SK-N-SH (cell line): ENCODE data around the gene GPC5. TPM values are rescaled to one million over a fixed set of nuclear protein-coding genes. Genes with fewer than 3 reads are reported as not detected.

Source experiments
- CTCF ChIA-PET: fragments of 300-600, 350-600 bp; formaldehyde crosslinking; extraction: SDS; loops from one replicate; lab custom pipeline; 2021; lab: Yijun Ruan, JAX
- POLR2A ChIA-PET: fragments of 350-600 bp; sonication (Branson Sonifier 250); formaldehyde crosslinking; extraction: SDS; loops from one replicate; lab custom pipeline; 2020; ENCODE audit warnings: antibody characterized with exemption, inconsistent platforms; lab: Yijun Ruan, JAX
- DNase-seq: peaks from one replicate; pipeline ENCODE4 v3.0.0; 2012
- H2AFZ ChIP-seq: fragments of 200-600 bp; sonication (generic); 2 replicates; pipeline ENCODE4 v1.8.1; 2016; ENCODE audit warnings: antibody characterized with exemption, mild to moderate bottlenecking, low read depth
- H3F3A ChIP-seq: fragments of 200-600 bp; sonication (generic); replicated peaks from 2 replicates; pipeline ENCODE3; 2016; ENCODE audit warnings: antibody characterized with exemption, mild to moderate bottlenecking; ENCODE audit not compliant: insufficient read depth
- H3K27ac ChIP-seq, 2 experiments: fragments of 200-500 bp in 1 of 2; fragments of 200-600 bp in 1 of 2; sonication (Bioruptor generic) in 1 of 2; sonication (generic), shearing (Covaris generic) in 1 of 2; 2 replicates each; pipeline versions ENCODE4 v1.5.1 to v1.6.1; 2014 to 2016; ENCODE audit warnings: low read depth in 2 of 2, inconsistent platforms in 1 of 2, low read length in 1 of 2, mild to moderate bottlenecking in 1 of 2, mixed read lengths in 1 of 2
- H3K27me3 ChIP-seq: fragments of 200-600 bp; sonication (generic), shearing (Covaris generic); 2 replicates; pipeline ENCODE4 v1.6.1; 2016; ENCODE audit warnings: mixed run types; ENCODE audit not compliant: insufficient read depth
- H3K36me3 ChIP-seq, 2 experiments: fragments of 200-500 bp in 1 of 2; fragments of 200-600 bp in 1 of 2; sonication (Bioruptor generic) in 1 of 2; sonication (generic) in 1 of 2; replicated peaks in 1 of 2; 2 replicates each; pipeline versions ENCODE3 to v1.5.1; 2014 to 2016; ENCODE audit warnings: low read length in 1 of 2, mild to moderate bottlenecking in 1 of 2; ENCODE audit not compliant: insufficient read depth in 2 of 2, control insufficient read depth in 1 of 2
- H3K4me1 ChIP-seq, 2 experiments: fragments of 200-500 bp in 1 of 2; fragments of 200-600 bp in 1 of 2; sonication (Bioruptor generic) in 1 of 2; sonication (generic), shearing (Covaris generic) in 1 of 2; 2 replicates each; pipeline versions ENCODE4 v1.5.1 to v1.6.1; 2014 to 2016; ENCODE audit warnings: low read depth in 1 of 2, low read length in 1 of 2, mixed run types in 1 of 2; ENCODE audit not compliant: insufficient read depth in 2 of 2, control insufficient read depth in 1 of 2
- H3K4me2 ChIP-seq: fragments of 200-600 bp; sonication (generic), shearing (Covaris generic); 2 replicates; pipeline ENCODE4 v1.6.1; 2017; ENCODE audit warnings: mixed run types
- H3K4me3 ChIP-seq, 2 experiments: fragments of 200-500 bp in 1 of 2; fragments of 200-600 bp in 1 of 2; sonication (Bioruptor generic) in 1 of 2; sonication (generic), shearing (Covaris generic) in 1 of 2; 2 replicates each; pipeline versions ENCODE4 v1.5.1 to v1.8.1; 2014 to 2016; ENCODE audit warnings: low read depth in 2 of 2, inconsistent platforms in 1 of 2, low read length in 1 of 2, mild to moderate bottlenecking in 1 of 2, mixed read lengths in 1 of 2, moderate library complexity in 1 of 2
- H3K79me2 ChIP-seq: fragments of 200-600 bp; sonication (generic); 2 replicates; pipeline ENCODE4 v1.8.1; 2017; ENCODE audit warnings: mild to moderate bottlenecking; ENCODE audit not compliant: insufficient read depth
- H3K9ac ChIP-seq: fragments of 200-600 bp; sonication (generic); 2 replicates; pipeline ENCODE4 v1.6.1; 2017; ENCODE audit warnings: mixed run types
- H3K9me2 ChIP-seq: fragments of 200-600 bp; sonication (generic); 2 replicates; pipeline ENCODE4 v1.6.1; 2017; ENCODE audit warnings: mixed run types
- H3K9me3 ChIP-seq: fragments of 200-600 bp; sonication (generic); 2 replicates; pipeline ENCODE4 v1.6.1; 2017; ENCODE audit warnings: mixed run types, mild to moderate bottlenecking, moderate library complexity
- H4K20me1 ChIP-seq: fragments of 200-600 bp; sonication (generic); 2 replicates; pipeline ENCODE4 v1.6.1; 2017; ENCODE audit warnings: mild to moderate bottlenecking, mixed run types; ENCODE audit not compliant: insufficient read depth
- FOXJ3 ChIP-seq: sonication (generic); formaldehyde crosslinking; IDR thresholded peaks from 2 replicates; pipeline ENCODE4 v1.5.1; 2020; ENCODE audit warnings: mild to moderate bottlenecking, missing genetic modification reagents
- GATA2 ChIP-seq: sonication (generic); formaldehyde crosslinking; IDR thresholded peaks from 2 replicates; pipeline ENCODE4 v1.5.0; 2020; ENCODE audit warnings: mild to moderate bottlenecking, missing genetic modification reagents
- MAX ChIP-seq: IDR thresholded peaks from 2 replicates; pipeline ENCODE4 v1.4.0; 2012; ENCODE audit warnings: low read depth
- MXI1 ChIP-seq: IDR thresholded peaks from 2 replicates; pipeline ENCODE4 v1.6.1; 2012; ENCODE audit warnings: mild to moderate bottlenecking, low read depth, low read length, improper control_type of control experiment
- RAD21 ChIP-seq: IDR thresholded peaks from 2 replicates; pipeline ENCODE4 v1.6.1; 2012; ENCODE audit warnings: mild to moderate bottlenecking, low read length
- RXRA ChIP-seq: IDR thresholded peaks from 2 replicates; pipeline ENCODE4 v1.4.0; 2012; ENCODE audit warnings: low read depth, mild to moderate bottlenecking, borderline replicate concordance
- TAF1 ChIP-seq: IDR thresholded peaks from 2 replicates; pipeline ENCODE4 v1.6.1; 2012; ENCODE audit warnings: low read depth, mild to moderate bottlenecking, low read length, moderate library complexity, borderline replicate concordance
- TCF12 ChIP-seq: IDR thresholded peaks from 2 replicates; pipeline ENCODE4 v1.4.0; 2012
- TEAD4 ChIP-seq: IDR thresholded peaks from 2 replicates; pipeline ENCODE4 v1.4.0; 2012; ENCODE audit warnings: mild to moderate bottlenecking, borderline replicate concordance; ENCODE audit not compliant: insufficient read depth
- USF1 ChIP-seq: IDR thresholded peaks from 2 replicates; pipeline ENCODE4 v1.4.0; 2012; ENCODE audit warnings: low read depth, borderline replicate concordance
- YY1 ChIP-seq: IDR thresholded peaks from 2 replicates; pipeline ENCODE4 v1.4.0; 2012; ENCODE audit warnings: low read depth, mild to moderate bottlenecking
- WGBS: methylation state at CpG from one replicate; pipeline ENCODE4 v1.1.6; 2017; ENCODE audit warnings: low lambda C conversion rate; 5-methylcytosine and 5-hydroxymethylcytosine counted together
- polyA plus RNA-seq, 3 experiments: library from polyadenylated mRNA; depleted of rRNA; stranded (reverse); fragments of >200 nt; gene quantifications; 2 replicates each; pipeline ENCODE4 v1.2.3, GENCODE V29; 2012
- TF ChIP-seq, protein P1 (sequence below): IDR thresholded peaks from 2 replicates; pipeline ENCODE4 v1.4.0; 2012; ENCODE audit warnings: low read depth, borderline replicate concordance

GPC5 gene
- polyA plus RNA-seq, 1 of the 3 experiments (the other 2 are of a cell fraction), result 0.03 TPM

- H3K4me2 ChIP-seq, result no peak overlapping the region
- TF ChIP-seq USF1, result no peak
- no peak for TF ChIP-seq GATA2
- no peak for TF ChIP-seq MAX
- no peak for TF ChIP-seq TAF1
- no peaks in the 10 kb centered on the region for H3K9me3 ChIP-seq
- no peaks in the 10 kb centered on the region for H4K20me1 ChIP-seq
- no peak for DNase-seq
- ChIA-PET CTCF (no interaction called here), POLR2A (no interaction called here)
- no peak overlapping the region for H3K4me3 ChIP-seq
- H3K4me1 ChIP-seq, result peaks cover 0 to 3% of the 10 kb centered on the region in 2 experiments; a peak in 2 of 4 replicates
- no peaks in the 10 kb centered on the region for H3K79me2 ChIP-seq
- no peaks in the 10 kb centered on the region for H3K9me2 ChIP-seq
- no peak overlapping the region for H3K9ac ChIP-seq
- H3K27me3 ChIP-seq, result peaks cover 20% of the 10 kb centered on the region
- WGBS, result 86% methylated on average over 3 of the region's 3 CpGs
- no peaks in the 10 kb centered on the region for H3F3A ChIP-seq
- no peak overlapping the region for H3K27ac ChIP-seq
- H3K36me3 ChIP-seq, result no peaks in the 10 kb centered on the region
- no peak overlapping the region for H2AFZ ChIP-seq
Measured at GRCh38 chr13:91400671-91401070, 2.2 kb downstream of the GPC5 start.

DNA sequence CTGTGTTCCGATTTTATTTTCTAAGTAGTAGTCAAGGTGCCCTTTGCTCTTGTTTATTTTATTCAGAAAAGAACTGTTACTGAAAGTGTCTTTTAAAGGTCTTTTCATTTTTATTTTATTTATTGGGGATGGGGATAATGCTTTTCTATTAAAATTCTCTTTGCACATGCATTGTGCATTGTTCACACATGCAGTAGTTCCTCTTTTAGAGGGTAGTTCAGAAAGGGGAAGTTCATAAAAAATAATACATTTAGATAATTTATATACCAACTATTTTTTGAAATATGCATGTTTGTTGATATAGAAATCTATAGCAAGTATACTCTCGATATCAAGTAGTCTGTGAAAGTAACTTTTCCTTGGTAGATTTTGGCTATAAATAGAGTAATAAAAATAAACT is 3.5 kb downstream of the GPC5 start:
- Histone ChIP-seq H3K4me3 (no peak overlapping the region), H3K36me3 (no peaks in the 10 kb centered on the region), H2AFZ (no peak overlapping the region), H3K27me3 (peaks cover 16% of the 10 kb centered on the region), H3K9me2 (no peaks in the 10 kb centered on the region), H3K4me2 (no peak overlapping the region), H3K9me3 (no peaks in the 10 kb centered on the region), H3K4me1 (peaks cover 0 to 3% of the 10 kb centered on the region in 2 experiments; a peak in 2 of 4 replicates), H3K27ac (no peak overlapping the region), H3K9ac (no peak overlapping the region), H4K20me1 (no peaks in the 10 kb centered on the region), H3K79me2 (no peaks in the 10 kb centered on the region), H3F3A (no peaks in the 10 kb centered on the region)
- WGBS, result 48% methylated on average over 2 of the region's 2 CpGs
- ChIA-PET CTCF (no interaction called here), POLR2A (no interaction called here)
- TF ChIP-seq TCF12 (no peak), FOXJ3 (CRISPR knock-in tag) (no peak), RXRA (no peak), MXI1 (no peak)
- TF ChIP-seq, protein P1, sequence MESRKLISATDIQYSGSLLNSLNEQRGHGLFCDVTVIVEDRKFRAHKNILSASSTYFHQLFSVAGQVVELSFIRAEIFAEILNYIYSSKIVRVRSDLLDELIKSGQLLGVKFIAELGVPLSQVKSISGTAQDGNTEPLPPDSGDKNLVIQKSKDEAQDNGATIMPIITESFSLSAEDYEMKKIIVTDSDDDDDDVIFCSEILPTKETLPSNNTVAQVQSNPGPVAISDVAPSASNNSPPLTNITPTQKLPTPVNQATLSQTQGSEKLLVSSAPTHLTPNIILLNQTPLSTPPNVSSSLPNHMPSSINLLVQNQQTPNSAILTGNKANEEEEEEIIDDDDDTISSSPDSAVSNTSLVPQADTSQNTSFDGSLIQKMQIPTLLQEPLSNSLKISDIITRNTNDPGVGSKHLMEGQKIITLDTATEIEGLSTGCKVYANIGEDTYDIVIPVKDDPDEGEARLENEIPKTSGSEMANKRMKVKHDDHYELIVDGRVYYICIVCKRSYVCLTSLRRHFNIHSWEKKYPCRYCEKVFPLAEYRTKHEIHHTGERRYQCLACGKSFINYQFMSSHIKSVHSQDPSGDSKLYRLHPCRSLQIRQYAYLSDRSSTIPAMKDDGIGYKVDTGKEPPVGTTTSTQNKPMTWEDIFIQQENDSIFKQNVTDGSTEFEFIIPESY, result no peak
- no peak for DNase-seq

DNA sequence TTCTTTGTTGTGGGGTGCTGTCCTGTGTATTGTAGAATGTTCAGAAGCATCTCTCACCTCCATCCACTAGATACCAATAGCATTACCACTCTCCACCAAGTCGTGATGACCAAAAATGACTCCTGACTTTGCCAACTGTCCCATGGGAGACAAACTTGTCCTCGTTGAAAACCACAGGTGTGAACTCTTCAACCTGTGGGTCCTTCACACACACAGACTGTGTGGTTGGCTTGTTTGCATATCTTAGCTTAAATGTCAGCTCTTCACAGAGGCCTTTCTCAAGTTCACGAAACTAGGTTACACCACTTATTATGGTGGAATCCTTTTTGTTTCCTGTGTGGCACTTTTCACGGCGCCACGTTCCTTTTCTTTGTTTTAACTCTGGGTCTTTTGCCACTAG is 6.8 kb downstream of the GPC5 start:
- Histone ChIP-seq H3K9ac (no peak overlapping the region), H2AFZ (no peak overlapping the region), H3K27me3 (no peaks in the 10 kb centered on the region), H3K9me2 (no peaks in the 10 kb centered on the region), H3K4me1 (no peaks in the 10 kb centered on the region), H3K4me2 (no peak overlapping the region), H3F3A (no peaks in the 10 kb centered on the region), H3K79me2 (no peaks in the 10 kb centered on the region), H3K27ac (no peak overlapping the region), H4K20me1 (no peaks in the 10 kb centered on the region), H3K36me3 (no peaks in the 10 kb centered on the region), H3K9me3 (no peaks in the 10 kb centered on the region), H3K4me3 (no peak overlapping the region)
- ChIA-PET POLR2A (no interaction called here), CTCF (no interaction called here)
- 68% methylated on average over 6 of the region's 6 CpGs for WGBS
- TF ChIP-seq TEAD4 (no peak), GATA2 (no peak), TAF1 (no peak), YY1 (no peak), RAD21 (no peak)
- no peak for DNase-seq
